ENCODE data around the gene DIP2A.

Gene DIP2A

DNA sequence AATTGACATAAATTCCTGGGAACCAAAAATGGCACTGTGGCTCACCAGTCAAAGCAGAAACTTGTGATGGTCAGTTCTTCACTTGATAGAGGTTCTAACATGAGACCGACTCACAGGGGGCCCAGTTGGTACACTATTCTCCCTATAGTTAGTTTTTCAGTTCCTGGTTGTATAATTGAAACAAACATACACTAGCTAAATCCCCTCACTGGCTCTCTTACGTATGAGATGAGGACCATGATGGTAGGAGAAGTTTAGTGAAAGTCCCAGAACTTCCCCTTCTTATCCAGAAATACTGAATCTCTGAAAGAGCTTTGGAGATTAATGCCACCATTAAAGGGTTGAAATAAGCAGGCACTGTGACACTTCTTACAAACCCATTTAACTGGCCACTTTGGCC, 148.9 kb downstream of the DIP2A start:
- H3K4me3 ChIP-seq (ENCODE audit: low read depth, low read length), result no peak overlapping the region
- no peaks in the 10 kb centered on the region for H3K36me3 ChIP-seq
- no peaks in the 10 kb centered on the region for H3K27me3 ChIP-seq
- TF ChIP-seq, protein P1, sequence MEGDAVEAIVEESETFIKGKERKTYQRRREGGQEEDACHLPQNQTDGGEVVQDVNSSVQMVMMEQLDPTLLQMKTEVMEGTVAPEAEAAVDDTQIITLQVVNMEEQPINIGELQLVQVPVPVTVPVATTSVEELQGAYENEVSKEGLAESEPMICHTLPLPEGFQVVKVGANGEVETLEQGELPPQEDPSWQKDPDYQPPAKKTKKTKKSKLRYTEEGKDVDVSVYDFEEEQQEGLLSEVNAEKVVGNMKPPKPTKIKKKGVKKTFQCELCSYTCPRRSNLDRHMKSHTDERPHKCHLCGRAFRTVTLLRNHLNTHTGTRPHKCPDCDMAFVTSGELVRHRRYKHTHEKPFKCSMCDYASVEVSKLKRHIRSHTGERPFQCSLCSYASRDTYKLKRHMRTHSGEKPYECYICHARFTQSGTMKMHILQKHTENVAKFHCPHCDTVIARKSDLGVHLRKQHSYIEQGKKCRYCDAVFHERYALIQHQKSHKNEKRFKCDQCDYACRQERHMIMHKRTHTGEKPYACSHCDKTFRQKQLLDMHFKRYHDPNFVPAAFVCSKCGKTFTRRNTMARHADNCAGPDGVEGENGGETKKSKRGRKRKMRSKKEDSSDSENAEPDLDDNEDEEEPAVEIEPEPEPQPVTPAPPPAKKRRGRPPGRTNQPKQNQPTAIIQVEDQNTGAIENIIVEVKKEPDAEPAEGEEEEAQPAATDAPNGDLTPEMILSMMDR (IDR thresholded peaks at IDR 0.05; ENCODE audit: low read depth, low read length), result no peak
- no peaks in the 10 kb centered on the region for H3K9me3 ChIP-seq
- no peak for DNase-seq
- H3K4me1 ChIP-seq, result peaks cover 11% of the 10 kb centered on the region

GRCh38 chr21:46608672-46609111, 150.0 kb downstream of the DIP2A start:
- TF ChIP-seq, protein P1 (IDR thresholded peaks at IDR 0.05; ENCODE audit: low read depth, low read length), result no peak
- H3K36me3 ChIP-seq, result no peaks in the 10 kb centered on the region
- H3K27me3 ChIP-seq, result no peaks in the 10 kb centered on the region
- no peak overlapping the region for H3K4me3 ChIP-seq (ENCODE audit: low read depth, low read length)
- peaks cover 11% of the 10 kb centered on the region for H3K4me1 ChIP-seq
- no peaks in the 10 kb centered on the region for H3K9me3 ChIP-seq
- DNase-seq, result no peak

DNA sequence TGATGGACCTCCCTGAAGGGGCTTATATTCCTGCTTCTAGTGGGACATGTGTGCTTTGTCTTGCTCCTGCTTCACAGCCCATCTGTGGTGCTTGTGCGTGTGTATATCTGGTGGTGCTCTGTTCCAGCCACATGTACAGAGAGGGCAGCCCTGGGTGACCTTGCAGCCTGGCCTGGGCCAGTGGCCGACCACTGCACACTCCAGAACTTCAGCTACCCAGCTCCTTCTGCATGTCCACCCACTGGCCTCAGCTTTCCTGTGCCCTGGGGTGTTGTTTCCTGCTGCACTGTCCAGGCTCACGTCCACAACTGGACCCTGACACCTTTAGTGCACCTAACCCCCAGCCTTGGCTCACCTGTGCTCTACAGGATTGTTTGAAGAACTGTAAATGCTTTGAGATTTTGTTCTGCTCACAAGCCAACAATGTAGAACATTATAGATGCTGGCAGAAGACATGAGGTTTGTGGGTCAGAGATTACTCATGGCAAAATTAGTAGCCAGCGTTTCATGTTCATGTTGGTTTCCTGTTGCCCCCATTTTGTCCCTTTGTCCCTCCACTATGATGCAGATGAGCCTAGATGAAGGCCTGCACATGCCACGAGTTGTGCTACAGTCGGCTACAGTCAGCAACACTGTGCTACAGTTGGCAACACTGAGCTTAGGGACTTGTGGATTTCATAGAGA, 151.5 kb downstream of the DIP2A start:
- no peak overlapping the region for H3K4me3 ChIP-seq (ENCODE audit: low read depth, low read length)
- H3K9me3 ChIP-seq, result no peaks in the 10 kb centered on the region
- H3K27me3 ChIP-seq, result no peaks in the 10 kb centered on the region; the same call in none of the 2 replicates
- no peaks in the 10 kb centered on the region for H3K36me3 ChIP-seq
- H3K4me1 ChIP-seq, result peaks cover 5% of the 10 kb centered on the region
- DNase-seq, result no peak
- TF ChIP-seq, protein P1 (IDR thresholded peaks at IDR 0.05; ENCODE audit: low read depth, low read length), result no peak

GRCh38 chr21:46613391-46613790, 154.7 kb downstream of the DIP2A start:
- TF ChIP-seq, protein P1 (IDR thresholded peaks at IDR 0.05; ENCODE audit: low read depth, low read length), result no peak
- H3K9me3 ChIP-seq, result no peaks in the 10 kb centered on the region; the same call in 1 of the 2 replicates
- no peak overlapping the region for H3K4me3 ChIP-seq (ENCODE audit: low read depth, low read length)
- DNase-seq, result no peak
- H3K27me3 ChIP-seq, result no peaks in the 10 kb centered on the region; the same call in none of the 2 replicates
- no peaks in the 10 kb centered on the region for H3K36me3 ChIP-seq
- H3K4me1 ChIP-seq, result no peaks in the 10 kb centered on the region

- H3K27me3 ChIP-seq, result no peaks in the 10 kb centered on the region; the same call in none of the 2 replicates
- H3K9me3 ChIP-seq, result no peaks in the 10 kb centered on the region; the same call in 1 of the 2 replicates
- H3K4me3 ChIP-seq (ENCODE audit: low read depth, low read length), result no peak overlapping the region
- DNase-seq, result no peak
- no peaks in the 10 kb centered on the region for H3K4me1 ChIP-seq
- H3K36me3 ChIP-seq, result no peaks in the 10 kb centered on the region
- TF ChIP-seq, protein P1 (IDR thresholded peaks at IDR 0.05; ENCODE audit: low read depth, low read length), result no peak
Measured at GRCh38 chr21:46616050-46616449, 157.4 kb downstream of the DIP2A start.

DNA sequence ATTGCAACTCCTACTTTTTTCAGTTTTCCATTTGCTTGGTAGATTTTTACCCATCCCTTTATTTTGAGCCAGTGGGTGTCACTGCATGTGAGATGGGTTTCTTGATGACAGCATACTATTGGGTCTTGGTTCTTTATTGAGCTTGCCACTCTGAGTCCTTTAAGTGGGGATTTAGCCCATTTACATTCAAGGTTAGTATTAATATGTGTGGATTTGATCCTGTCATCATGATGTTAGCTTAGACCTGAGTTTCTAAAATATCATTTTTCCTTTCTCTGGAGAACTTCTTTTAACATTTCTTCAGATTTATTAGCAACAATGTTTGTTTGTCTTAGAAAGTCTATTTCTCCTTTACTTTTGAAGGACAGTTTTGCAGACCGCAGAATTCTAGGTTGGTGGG, 158.0 kb downstream of the DIP2A start:
- no peak for DNase-seq
- H3K4me3 ChIP-seq (ENCODE audit: low read depth, low read length), result no peak overlapping the region
- H3K4me1 ChIP-seq, result no peaks in the 10 kb centered on the region
- H3K9me3 ChIP-seq, result no peaks in the 10 kb centered on the region; the same call in 1 of the 2 replicates
- TF ChIP-seq, protein P1 (IDR thresholded peaks at IDR 0.05; ENCODE audit: low read depth, low read length), result no peak
- H3K36me3 ChIP-seq, result no peaks in the 10 kb centered on the region
- H3K27me3 ChIP-seq, result no peaks in the 10 kb centered on the region; the same call in none of the 2 replicates

All from BE2C (cell line).